ENCODE results near the gene ESRRB.

Gene ESRRB

DNA sequence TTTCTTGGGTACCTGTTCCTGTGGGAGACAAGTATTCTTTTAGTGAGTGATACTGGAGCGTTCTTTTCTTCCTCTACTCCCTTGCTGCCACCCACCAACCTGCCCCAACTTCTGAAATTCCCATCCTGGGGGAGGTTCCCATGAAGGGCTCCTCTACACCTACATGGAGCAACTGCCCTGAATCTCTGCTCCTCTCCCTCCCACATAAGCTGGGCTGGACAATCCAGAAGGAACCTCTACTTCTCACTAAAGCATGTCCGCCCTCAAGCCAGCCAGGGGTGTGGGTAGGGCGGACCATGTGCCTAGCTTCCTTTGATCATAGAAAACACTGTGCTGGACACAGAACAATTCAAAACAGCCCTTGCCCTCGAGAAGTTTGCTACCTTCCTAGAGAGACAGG lies 25.9 kb upstream of the ESRRB start:
- DNase-seq (ENCODE audit: low read depth), result no peak
- TF ChIP-seq, protein P1, sequence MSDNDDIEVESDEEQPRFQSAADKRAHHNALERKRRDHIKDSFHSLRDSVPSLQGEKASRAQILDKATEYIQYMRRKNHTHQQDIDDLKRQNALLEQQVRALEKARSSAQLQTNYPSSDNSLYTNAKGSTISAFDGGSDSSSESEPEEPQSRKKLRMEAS (IDR thresholded peaks at IDR 0.05; ENCODE audit: low read depth, low read length), result no peak
- TF ChIP-seq MYC (IDR thresholded peaks at IDR 0.05; ENCODE audit: low read depth, low read length) (no peak), POLR2A (IDR thresholded peaks at IDR 0.05; ENCODE audit: extremely low read depth, insufficient read length) (no peak)
- TF ChIP-seq, protein P2, sequence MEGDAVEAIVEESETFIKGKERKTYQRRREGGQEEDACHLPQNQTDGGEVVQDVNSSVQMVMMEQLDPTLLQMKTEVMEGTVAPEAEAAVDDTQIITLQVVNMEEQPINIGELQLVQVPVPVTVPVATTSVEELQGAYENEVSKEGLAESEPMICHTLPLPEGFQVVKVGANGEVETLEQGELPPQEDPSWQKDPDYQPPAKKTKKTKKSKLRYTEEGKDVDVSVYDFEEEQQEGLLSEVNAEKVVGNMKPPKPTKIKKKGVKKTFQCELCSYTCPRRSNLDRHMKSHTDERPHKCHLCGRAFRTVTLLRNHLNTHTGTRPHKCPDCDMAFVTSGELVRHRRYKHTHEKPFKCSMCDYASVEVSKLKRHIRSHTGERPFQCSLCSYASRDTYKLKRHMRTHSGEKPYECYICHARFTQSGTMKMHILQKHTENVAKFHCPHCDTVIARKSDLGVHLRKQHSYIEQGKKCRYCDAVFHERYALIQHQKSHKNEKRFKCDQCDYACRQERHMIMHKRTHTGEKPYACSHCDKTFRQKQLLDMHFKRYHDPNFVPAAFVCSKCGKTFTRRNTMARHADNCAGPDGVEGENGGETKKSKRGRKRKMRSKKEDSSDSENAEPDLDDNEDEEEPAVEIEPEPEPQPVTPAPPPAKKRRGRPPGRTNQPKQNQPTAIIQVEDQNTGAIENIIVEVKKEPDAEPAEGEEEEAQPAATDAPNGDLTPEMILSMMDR (IDR thresholded peaks at IDR 0.05; ENCODE audit: low read depth, low read length), result no peak
- no peak overlapping the region for H3K4me3 ChIP-seq (ENCODE audit: low read depth, low read length)

DNA sequence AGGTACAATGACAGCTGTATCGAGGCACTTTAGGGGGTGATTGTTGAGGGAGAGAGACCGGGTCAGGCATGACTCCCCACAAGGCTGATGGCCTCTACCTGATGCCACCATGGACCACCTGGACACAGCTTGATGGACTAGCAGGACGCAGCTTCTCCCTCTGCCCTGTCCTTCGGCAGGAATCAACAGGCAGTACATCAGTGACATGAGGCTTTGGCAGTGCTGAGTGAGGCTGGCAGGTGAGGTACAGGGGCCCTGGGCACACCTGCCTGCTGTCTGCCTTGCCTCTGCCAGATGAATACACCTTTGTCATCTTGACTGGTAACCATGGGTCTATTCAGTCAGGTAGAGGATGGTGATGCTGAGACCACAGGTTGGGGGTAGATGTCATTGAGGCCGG lies 25.3 kb upstream of the ESRRB start:
- no peak for DNase-seq (ENCODE audit: low read depth)
- TF ChIP-seq, protein P1 (IDR thresholded peaks at IDR 0.05; ENCODE audit: low read depth, low read length), result no peak
- TF ChIP-seq MYC (IDR thresholded peaks at IDR 0.05; ENCODE audit: low read depth, low read length) (no peak), POLR2A (IDR thresholded peaks at IDR 0.05; ENCODE audit: extremely low read depth, insufficient read length) (no peak)
- H3K4me3 ChIP-seq (ENCODE audit: low read depth, low read length), result no peak overlapping the region

DNA sequence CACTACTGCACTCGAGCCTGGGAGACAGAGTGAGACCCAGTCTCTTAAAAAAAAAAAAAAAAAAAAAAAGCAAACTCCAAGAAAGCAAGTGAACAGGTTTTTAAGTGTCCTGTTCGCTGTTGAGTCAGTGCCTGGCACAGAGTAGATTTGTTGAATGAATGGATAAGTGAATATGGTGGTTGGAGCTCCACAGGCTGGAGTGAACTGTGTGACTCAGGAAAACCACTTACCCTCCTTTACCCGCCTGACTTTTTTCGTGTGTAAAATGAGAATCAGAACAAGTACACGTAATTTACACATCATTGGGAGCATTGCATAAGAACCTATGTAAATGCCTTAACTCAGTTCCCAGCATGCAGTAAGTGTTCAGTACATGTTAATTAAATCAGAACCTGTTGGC lies 24.0 kb upstream of the ESRRB start:
- TF ChIP-seq POLR2A (IDR thresholded peaks at IDR 0.05; ENCODE audit: extremely low read depth, insufficient read length), result no peak
- TF ChIP-seq, protein P2 (IDR thresholded peaks at IDR 0.05; ENCODE audit: low read depth, low read length), result no peak
- TF ChIP-seq, protein P1 (IDR thresholded peaks at IDR 0.05; ENCODE audit: low read depth, low read length), result no peak
- no peak for TF ChIP-seq MYC (IDR thresholded peaks at IDR 0.05; ENCODE audit: low read depth, low read length)
- H3K4me3 ChIP-seq (ENCODE audit: low read depth, low read length), result no peak overlapping the region
- DNase-seq (ENCODE audit: low read depth), result no peak

DNA sequence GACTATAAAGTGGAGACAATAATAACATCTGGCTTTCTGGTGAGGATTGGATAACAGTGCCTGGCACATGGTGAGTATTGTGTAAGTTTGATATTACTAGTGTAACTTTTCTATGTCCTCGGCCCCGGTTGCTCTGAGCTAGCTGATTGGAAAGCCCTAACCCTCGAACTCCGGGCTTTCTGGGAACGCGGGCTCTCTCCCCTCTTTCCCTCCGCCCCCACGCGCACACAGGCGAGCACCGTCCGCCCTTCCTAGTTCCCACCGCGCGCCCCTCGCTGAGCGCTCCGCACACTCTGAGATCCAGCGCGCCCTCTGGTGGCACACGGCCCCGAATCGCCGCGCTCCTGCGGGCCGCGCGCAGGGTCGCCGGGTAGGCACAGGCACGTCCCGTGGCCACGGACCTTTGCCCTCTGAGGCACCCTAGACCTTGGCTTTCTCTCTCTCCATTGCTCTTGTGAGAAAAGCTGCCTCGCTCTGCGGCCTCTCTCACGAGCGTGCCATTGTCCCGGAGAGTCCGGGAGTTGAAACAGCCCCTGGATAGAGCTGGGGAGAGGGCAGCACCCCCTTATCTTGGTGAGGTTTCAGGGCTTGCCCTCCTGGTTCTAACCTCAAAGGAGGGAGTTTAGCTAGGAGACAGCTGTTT lies 23.2 kb upstream of the ESRRB start:
- DNase-seq (ENCODE audit: low read depth), result peak; percentile 67
- TF ChIP-seq, protein P2 (IDR thresholded peaks at IDR 0.05; ENCODE audit: low read depth, low read length), result peak; percentile 53
- peak; percentile 29; the same call in 1 of the 2 replicates for TF ChIP-seq MYC (IDR thresholded peaks at IDR 0.05; ENCODE audit: low read depth, low read length)
- TF ChIP-seq POLR2A (IDR thresholded peaks at IDR 0.05; ENCODE audit: extremely low read depth, insufficient read length), result no peak
- TF ChIP-seq, protein P1 (IDR thresholded peaks at IDR 0.05; ENCODE audit: low read depth, low read length), result no peak
- H3K4me3 ChIP-seq (ENCODE audit: low read depth, low read length), result no peak overlapping the region

DNA sequence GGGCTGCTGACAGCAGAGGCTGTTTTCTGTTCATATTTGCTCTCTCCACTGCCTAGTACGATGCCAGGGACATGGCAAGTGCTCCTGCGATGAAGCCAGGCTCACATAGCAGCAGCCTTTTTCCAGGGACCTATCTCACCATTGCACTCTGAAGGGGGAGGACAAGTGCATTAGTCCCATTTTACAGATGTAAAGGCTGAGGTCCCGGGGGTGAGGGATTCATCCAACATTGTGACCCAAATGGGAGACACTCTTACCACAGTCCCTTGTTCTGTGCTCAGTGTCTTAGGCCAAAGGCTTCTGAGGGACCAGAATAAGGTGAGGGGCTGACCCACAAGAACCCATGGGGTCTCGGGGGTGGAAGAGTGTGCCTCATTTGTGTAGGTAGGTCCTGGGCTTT lies 21.6 kb upstream of the ESRRB start:
- TF ChIP-seq POLR2A (IDR thresholded peaks at IDR 0.05; ENCODE audit: extremely low read depth, insufficient read length) (no peak), MYC (IDR thresholded peaks at IDR 0.05; ENCODE audit: low read depth, low read length) (no peak)
- TF ChIP-seq, protein P2 (IDR thresholded peaks at IDR 0.05; ENCODE audit: low read depth, low read length), result no peak
- TF ChIP-seq, protein P1 (IDR thresholded peaks at IDR 0.05; ENCODE audit: low read depth, low read length), result no peak
- DNase-seq (ENCODE audit: low read depth), result no peak
- no peak overlapping the region for H3K4me3 ChIP-seq (ENCODE audit: low read depth, low read length)

DNA sequence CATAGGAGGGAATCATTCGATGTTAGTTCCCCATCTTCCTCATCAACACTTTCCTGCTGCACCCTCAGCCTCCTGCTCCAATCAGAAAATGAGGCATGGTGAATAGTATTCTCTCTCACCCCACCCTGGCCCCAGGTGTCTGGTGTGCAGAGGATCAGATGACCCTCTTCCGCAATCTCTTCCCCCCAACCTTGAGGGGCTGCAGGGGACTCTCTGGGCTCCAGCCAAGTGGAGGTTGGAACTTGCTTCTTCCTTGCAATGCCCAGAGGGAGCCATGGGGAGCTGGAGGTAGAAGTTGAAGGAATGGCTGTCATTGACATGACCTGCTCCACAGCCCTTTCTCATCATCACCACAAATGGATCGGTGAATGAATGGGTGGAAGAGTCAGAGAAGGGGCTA lies 20.2 kb upstream of the ESRRB start:
- DNase-seq (ENCODE audit: low read depth), result no peak
- H3K4me3 ChIP-seq (ENCODE audit: low read depth, low read length), result no peak overlapping the region
- no peak for TF ChIP-seq POLR2A (IDR thresholded peaks at IDR 0.05; ENCODE audit: extremely low read depth, insufficient read length)
- TF ChIP-seq, protein P1 (IDR thresholded peaks at IDR 0.05; ENCODE audit: low read depth, low read length), result no peak
